Stimulated activated CD8-positive, alpha-beta memory T cell treated with anti-CD3 and anti-CD28 coated beads, Interleukin-4, amount 100 ng/mL, for 24 hours (primary cell): ENCODE results near the gene GIPR.
"Not testable (repeated sequence)": the region's sequence is repeated elsewhere in the genome, so short reads cannot be mapped to it uniquely, and the experiment has no call there.

Experiments used
- DNase-seq: peaks from one replicate; pipeline ENCODE4 v3.0.0-alpha.2; 2020; ENCODE audit warnings: low read depth

The GIPR gene, protein sequence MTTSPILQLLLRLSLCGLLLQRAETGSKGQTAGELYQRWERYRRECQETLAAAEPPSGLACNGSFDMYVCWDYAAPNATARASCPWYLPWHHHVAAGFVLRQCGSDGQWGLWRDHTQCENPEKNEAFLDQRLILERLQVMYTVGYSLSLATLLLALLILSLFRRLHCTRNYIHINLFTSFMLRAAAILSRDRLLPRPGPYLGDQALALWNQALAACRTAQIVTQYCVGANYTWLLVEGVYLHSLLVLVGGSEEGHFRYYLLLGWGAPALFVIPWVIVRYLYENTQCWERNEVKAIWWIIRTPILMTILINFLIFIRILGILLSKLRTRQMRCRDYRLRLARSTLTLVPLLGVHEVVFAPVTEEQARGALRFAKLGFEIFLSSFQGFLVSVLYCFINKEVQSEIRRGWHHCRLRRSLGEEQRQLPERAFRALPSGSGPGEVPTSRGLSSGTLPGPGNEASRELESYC

DNA sequence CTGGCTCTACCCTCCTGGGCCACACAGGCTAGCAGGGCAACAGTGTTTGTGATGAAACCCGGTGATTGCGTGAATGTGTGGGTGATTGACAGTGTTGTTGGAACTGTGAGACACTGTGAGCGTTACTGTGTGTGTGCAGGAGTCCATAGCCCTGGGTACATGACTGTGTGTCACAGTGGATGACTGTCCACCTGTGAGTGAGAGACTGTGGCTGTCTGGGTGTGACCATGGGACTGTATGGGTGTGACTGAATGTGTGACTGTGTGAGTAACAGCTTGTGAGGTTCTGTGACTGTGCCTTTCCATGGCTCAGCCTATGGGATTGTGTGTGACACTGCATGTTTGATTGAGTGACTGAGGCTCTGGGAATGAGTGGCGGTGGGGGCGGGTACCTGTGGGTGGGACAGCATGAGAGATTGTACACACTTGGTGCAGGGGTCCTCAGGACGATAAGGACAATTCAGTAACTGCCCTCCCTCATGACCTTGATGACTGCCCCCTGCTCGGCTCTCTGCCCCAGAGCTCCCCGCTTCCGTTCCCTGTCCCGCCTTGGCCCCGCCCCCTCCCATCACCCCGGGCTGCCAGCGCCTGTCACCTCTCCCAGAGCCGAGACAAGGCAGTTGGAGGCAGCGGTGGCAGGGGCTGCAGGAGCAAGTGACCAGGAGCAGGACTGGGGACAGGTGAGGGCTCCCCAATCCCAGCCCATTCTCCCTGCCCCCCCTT is at the start of gene GIPR:
Gene GIPR, plus strand, starts transcription at position 602 of the 722 bp plus-strand sequence. CDS start 1,300 bp downstream, outside the sequence.
- peak; percentile 59 for DNase-seq

DNA sequence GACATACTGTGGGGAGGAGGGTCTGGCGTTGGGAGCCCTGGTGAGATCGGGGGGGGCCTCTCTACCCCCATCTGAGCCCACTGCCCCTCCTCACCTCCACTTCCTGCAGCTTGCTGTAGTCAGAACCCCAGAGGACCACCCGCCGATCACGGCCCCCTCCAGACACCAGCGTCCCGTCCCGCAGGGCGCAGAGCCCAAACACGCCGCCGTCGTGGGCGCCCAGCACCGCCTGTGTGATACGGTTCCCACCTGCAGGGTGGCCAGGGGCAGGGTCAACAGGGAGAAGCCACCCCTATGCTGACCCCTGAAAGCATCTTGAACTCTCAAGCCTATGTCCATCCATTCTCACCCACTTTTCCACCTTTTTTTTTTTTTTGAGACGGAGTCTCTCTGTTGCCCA is 46.6 kb upstream of the GIPR start:
- DNase-seq, result no peak

DNA sequence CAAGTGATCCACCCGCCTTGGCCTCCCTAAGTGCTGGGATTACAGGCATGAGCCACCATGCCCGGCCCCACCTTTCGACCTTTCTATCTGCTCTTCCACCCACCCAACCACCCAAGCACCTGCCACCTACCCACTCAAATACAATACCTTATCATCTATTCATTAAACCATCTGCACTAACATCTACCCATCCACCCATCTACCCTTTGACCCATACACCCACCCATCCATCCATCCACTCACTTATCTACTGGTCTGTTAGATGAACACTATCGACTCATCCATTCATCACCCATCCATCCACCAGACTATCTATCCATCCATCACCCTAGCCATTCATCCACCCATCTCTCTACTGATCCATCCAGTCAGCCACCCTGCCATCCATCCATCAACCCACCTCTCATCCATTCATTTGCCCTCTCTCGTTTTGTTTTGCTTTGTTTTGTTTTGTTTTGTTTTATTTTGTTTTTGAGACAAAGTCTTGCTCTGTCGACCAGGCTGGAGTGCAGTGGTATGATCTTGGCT is 46.0 kb upstream of the GIPR start:
- DNase-seq, result no peak

DNA sequence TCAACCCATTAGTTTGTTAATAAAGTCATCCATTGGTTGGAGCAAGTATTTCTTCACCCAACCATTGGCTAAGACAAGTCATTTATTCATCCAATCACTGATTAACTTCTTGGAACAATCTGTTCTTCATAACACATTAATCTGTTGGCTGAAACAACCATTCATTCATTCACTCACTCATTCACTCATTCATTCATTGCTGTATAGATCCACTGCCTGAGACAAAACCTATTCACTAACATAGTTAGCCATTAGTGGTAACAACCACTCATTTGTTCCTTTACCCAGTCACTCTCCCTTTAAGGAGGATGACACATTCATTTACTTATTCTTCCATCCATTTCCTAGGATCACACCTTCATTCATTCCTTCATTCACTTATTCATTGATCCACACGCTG is 44.0 kb upstream of the GIPR start:
- DNase-seq, result no peak

DNA sequence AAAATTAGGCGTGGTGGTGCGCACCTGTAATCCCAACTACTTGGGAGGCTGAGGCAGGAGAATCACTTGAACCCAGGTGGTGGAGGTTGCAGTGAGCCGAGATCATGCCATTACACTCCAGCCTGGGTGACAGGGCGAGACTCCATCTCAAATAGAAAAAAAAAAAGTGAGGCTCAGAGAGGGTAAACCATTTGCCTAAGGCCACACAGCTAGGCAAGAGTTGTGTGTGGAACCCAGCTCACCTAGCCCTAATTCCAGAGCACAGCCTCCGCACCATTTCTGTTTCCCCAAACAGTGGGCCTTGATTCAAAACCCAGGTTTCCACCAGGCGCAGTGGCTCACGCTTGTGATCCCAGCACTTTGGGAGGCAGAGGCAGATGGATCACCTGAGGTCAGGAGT is 39.8 kb upstream of the GIPR start:
- not testable (repeated sequence) for DNase-seq

DNA sequence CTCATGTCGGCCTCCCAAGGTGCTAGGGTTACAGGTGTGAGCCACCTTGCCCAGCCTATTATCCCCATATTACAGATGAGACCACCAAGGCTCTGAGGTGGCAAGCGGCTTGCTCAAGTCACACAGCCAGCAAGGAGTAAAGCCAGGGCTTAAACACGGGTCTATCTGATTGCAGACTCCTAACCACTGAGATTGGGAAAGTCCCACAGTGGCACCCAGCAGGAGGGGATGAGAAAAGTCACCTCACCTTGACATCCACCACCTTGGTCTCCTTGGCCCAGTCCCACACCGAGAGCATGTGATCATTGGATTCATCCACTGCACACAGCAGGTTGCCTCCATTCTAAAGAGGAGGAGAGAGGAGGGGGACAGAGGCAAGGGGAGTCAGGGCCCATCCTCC is 38.3 kb upstream of the GIPR start:
- no peak for DNase-seq

DNA sequence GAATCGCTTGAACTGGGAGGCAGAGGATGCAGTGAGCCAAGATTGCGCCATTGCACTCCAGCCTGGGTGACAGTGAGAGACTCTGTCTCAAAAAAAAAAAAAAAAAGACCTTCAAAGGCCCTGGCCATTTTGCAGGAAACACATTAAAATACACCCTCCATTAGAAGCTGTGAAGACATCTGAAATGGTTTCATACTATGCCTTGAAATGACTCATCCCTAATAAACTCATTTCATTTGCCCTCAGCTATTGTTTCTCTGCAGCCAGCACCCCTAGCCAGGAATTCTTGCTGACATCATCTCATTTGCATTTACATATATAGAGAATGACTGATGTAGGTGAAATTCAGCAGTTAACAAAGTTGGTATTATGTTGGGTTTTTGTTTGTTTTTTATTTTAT is 37.6 kb upstream of the GIPR start:
- DNase-seq, result no peak

DNA sequence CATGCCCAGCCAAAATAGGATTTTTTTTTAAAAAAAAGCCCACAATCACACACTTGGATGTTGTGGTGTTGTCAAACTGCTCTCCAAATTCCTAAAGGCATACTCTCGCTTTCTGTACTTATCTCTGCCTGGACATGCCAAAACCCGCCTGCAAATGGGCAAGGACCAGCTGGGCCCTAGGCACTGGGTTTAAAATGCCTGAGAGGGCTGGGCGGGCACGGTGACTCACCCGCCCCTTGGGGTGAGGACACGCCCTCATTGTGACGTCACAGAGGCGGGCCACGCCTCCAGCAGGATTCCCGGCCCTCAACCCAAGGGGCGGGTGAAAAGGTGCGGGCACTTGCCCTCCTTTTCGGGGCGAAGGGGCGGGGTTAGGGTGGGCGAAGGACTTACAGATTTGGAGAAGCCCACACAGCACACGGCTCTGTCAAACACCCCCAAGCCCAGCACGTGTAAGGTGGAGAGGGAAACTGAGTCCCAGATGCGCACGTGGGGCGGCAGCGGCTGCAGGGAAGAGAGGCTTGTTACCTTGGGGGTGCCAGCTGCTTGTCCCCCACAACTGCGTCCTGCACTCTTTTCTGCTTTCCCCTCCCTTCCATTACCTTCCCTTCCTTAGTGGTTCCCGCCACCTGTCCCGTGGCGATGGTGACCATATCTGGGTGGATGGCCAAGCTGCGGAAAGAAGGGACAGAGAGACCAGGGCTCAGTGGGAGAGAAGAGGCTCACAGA is 35.4 kb upstream of the GIPR start:
- peak; percentile 33 for DNase-seq

DNA sequence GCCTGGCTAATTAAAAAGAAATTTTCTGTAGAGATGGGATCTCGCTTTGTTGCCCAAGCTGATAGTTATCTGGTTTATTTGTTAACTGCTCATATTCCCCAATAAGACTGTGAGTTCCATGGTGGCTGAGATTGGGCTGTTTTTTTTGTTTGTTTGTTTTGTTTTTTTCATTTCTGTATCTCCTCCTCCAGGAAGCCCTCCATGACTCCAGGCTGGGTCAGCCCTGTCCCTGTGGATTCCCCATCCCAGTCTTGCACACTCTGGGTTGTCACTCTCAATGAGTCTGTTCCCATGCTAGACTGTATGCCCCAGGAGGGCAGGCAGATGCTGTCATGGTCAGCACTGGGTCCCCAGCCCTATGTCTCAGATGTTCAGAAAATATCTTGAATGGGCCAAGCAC is 31.7 kb upstream of the GIPR start:
- no peak for DNase-seq

DNA sequence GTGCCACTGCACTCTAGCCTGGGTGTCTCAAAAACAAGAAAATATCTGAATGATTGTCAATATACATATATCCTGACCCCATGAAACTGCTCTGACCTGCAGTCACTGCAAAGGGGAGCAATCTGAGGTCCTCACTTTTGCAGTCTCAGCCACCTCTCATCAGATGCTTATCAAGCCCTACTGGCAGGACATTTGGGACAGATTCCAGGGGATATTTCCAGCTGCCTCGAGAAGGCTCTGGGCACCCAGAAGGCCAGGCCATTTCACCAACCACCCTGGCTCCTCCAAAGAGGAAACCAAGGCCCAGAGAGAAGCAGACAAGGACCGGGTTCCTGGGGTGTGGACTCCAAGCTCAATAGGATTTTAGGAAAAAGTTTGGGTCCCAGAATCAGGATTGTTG is 31.1 kb upstream of the GIPR start:
- no peak for DNase-seq

DNA sequence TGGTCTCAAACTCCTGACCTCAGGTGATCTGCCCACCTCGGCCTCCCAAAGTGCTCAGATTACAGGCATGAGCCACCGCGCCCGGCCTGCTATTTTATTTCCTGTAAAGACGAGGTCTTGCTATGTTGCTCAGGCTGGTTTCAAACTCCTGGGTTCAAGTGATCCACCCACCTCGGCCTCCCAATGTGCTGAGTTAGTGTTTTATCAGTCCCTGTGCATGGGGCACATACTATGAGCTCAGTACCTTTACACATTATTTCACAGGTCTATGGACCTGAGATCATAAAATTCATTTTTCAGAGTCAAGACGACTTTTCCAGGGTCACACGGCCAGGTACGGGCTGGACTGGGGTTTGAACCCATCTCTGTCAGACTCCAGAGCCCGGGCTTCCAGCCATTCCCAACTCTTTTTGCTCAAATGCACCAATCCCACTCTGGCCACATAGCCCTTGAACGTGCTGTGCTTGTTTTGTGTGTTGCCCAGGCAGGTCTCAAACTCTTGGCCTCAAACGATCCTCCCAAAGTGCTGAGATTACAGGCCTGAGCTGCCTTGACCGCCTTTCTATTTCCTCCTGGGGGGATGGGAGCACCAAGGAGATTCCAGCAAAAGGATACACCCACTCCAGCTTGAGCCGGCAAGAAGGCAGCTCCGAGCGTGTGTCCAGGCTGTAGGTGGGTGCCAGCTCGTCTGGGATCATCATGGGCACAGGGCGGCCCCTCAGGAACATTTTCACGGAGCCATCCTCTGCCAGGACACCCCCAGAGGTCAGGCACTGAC is 29.9 kb upstream of the GIPR start:
- DNase-seq, result no peak

DNA sequence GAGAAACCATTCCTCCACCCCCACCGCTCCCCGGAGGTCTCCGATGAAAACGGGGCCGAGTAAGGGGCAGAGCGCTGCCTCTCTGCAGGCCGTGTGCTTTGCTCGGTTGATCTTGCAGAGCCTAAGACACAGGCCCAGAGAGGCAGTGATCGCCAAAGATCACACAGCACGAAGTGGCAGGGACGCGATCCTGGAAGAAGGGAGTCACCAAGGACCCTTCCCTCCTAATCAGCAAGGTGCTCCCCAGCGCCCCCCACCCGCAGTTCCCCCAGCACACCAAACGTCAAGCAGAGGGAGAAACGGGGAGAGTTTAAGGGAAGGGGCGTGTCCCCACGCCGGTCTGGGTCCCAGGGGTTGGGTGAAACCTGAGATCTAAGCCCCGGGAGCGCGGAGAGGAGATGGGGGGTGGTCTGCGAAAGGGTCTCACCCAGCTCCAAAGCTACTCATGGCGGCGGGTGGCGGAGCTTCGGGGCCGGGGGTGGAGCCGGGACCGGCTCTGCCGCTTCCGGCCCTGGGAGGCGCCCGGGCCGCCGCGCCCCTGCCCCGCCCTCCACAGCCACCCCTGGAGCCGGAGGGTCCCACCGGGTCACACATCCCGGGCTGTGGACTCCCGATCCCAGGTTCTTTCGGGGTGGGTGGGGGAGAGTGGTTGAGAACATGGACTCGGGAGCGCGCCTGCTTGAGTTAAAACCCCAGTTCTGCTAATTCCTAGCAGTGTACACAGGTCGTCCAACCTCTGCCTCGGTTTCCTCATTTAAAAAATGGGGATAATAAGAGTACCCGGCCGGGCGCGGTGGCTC is 28.9 kb upstream of the GIPR start, which contains the start of gene EML2:
Gene EML2, minus strand, starts transcription at position 468 of the 800 bp plus-strand sequence. Its CDS starts 21 bp downstream, at position 447.
- DNase-seq, result peak; percentile 43

DNA sequence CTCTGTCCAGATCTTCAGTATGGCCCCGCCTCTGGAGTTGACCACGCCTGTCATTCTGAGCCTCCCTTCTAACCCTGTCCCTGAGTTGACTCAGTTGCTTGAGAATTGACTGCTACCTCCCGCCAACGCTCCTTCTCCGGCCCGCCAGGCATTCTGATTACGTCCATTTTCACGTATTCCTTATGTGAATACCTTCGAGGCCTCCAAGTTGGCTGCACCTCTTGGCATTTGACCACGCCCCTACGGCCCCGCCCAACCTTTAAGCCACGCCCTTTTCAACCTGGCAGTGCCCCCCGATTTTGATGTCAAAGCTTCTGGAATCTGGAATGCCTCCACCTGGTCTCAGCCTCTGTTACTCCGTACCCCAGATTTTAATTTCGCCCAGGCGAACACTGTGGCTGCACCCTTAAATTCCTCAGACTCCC is 27.2 kb upstream of the GIPR start:
- peak; percentile 22 for DNase-seq

DNA sequence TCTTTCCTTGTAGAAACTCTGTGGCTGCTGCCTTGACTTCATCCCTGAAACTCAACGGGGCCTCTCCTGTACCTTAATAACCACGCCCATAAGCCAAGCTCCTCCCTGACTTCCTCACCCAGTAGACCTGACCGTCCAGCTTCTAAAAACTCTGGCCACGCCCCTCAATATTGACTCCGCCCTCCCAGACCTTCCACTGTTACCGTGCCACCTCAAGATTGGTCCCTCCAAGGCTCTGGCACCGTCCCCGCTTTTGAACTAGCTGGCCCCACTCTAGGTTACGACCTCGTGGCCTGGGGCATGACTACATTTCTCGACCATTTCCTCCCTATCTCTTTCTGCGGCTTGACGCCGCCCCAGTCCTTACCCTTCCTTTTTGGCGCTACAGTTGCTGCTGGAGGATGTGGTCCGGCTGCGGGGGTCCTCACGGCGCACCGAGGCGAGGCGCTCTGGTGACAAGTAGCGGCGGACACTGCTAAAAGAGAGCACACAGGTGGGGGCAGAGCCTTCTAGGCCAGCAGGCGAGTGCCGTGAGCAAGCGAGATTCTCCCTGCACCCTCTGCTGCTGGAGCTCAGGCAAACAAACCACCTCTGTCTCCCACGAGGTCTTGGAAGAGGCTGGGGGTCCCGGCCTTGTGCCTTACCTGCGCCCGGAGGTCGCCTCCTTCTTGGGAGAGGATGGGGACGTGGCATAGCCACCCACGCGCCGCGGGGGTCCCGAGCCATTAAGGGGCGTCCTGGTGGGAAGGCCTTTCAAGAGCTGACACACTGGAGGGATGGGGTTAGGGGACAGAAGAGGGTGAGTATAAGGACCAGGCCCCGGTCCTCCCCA is 26.5 kb upstream of the GIPR start:
- DNase-seq, result peak; percentile 73

DNA sequence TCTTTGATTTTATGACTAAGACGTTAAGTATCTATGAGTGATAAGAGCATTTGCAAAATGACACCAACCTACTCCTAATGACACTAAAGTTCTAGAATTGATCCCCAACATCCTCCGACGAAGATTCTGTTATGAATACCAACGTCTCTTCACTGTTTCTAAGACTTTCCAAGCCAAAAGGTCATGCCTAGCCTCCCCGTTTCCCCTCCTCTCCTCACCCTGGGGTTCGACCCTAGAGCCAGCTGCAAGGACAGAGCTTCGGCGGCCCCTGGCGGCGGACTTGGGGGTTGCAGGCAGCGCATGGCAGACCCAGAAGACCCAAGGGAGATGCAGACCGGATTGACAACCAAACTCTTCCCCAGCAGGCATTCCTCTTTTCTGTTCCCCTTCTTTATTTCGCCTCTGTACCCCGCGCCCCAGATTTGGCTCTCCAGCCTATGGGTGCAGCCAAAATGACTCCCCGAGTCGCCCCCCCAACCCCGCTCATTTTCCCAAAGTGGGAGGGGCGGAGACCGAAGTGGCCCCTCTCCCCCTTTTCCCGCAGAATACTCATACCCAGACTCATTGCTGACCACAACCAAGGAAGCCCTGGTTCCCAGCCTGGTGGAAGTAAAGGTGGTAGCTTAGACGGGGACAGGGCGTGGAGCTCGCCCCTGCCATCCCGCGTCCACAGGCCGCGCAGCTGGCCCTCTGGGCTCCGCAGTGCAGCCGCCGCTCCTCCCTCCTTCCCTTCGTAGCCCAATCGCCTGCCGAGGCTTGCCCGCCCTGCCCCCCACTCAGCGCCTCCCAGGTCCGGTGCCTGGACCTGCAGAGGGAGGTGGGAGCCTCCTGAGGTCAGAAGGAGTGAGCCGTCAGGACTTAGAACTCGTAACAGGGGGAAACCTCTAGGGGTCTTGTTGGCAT is 24.7 kb upstream of the GIPR start:
- DNase-seq, result peak; percentile 91

DNA sequence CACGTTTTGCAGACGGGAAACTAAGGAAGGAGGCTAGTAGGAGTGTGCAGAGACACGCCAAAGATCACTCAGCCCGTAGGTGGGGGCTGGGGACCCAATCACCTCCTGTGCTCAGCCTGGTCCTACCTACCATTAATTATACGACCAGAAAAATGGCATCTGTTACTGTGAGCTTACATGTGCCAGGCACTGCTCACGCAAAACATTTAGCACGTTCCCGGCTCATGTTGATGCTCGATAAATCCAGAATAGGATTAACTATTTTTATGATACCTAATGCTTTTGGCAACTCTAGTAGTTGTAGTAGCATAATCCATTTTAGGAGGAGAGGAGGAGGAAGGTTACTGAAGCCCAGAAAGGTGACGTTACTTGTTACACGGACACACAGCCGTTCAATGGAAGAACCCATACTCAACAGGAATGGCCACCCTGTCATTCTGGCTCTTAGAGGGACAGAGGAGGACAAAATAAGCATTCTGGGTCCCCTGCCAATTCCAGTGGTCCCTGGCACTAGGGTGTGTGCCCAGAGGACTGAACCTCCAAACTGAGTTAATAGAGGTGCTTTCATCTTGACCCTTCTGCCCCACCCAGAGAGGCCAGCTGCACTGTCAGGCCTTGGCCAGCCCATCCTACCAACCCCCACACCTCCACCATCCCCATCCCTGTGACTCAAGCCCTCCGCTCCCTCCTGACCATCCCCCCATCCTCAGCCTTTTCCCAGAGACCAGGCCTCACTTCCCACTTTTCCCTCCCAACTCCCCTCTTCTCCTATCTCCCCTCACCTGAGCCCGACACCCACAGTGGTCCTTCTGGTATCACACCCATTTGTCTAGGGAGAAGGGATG is 23.9 kb upstream of the GIPR start:
- no peak for DNase-seq

DNA sequence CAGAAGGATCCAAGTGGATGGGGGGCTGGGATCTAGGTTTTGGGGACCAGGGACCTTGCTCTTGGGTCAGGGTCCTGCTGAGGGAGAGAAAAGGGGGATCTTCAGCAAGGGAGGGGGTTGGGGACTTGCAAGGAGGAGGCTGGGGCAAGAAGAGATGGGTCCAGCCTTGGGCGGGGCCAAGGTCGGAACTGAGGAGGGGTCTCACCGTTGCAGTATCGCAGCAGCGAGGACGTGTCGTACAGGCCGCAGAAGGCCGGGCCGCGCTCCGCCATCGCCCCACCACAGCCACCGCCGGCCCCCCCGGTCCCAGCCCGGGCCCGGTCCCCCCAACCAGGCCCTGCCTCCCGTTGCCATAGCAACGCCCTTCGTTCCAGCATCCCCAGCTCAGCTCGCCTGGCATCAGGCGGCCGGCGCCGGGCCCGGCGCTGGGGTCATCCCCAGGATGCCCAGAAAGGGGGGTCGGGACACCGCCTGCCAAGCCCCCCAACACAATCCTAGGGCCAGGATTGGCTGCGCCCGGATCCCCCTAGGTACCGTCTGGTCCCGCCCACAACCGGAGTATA is 22.9 kb upstream of the GIPR start:
- DNase-seq, result no peak
